GM19468 (cell line): ENCODE results near the gene NCDN.

Experiments used
- ATAC-seq: cut with Tn5 transposase; IDR thresholded peaks from one replicate; pipeline ENCODE4 v1.9.1; 2021; ENCODE audit warnings: mild to moderate bottlenecking, moderate library complexity, moderate number of reproducible peaks; ENCODE audit not compliant: unreplicated experiment; ENCODE audit errors: extremely low read depth

The NCDN gene

GRCh38 chr1:35557611-35558373, at the start of gene NCDN:
Gene NCDN, plus strand, starts transcription at chr1:35557799. Its CDS starts 392 bp downstream, at chr1:35558191.
- peak; percentile 72 for ATAC-seq

GRCh38 chr1:35507947-35508346, 49.7 kb upstream of the NCDN start:
- ATAC-seq = no peak

- no peak for ATAC-seq
Observed at GRCh38 chr1:35509558-35509957, 48.0 kb upstream of the NCDN start.

GRCh38 chr1:35511305-35511704, 46.3 kb upstream of the NCDN start:
- no peak for ATAC-seq

GRCh38 chr1:35518183-35518582, 39.4 kb upstream of the NCDN start:
- ATAC-seq = no peak

- ATAC-seq = no peak
Observed at GRCh38 chr1:35519432-35519831, 38.2 kb upstream of the NCDN start.

- no peak for ATAC-seq
Observed at GRCh38 chr1:35524106-35524505, 33.5 kb upstream of the NCDN start.

GRCh38 chr1:35530168-35530567, 27.4 kb upstream of the NCDN start:
- no peak for ATAC-seq

- ATAC-seq = no peak
Observed at GRCh38 chr1:35530946-35531345, 26.7 kb upstream of the NCDN start.

- ATAC-seq = no peak
Observed at GRCh38 chr1:35531368-35531767, 26.2 kb upstream of the NCDN start.

- ATAC-seq = no peak
Observed at GRCh38 chr1:35532497-35533223, 24.9 kb upstream of the NCDN start.

GRCh38 chr1:35533586-35533985, 24.0 kb upstream of the NCDN start:
- ATAC-seq = no peak

GRCh38 chr1:35535243-35535642, 22.4 kb upstream of the NCDN start:
- ATAC-seq = no peak

GRCh38 chr1:35536556-35537162, 20.9 kb upstream of the NCDN start:
- ATAC-seq = no peak

GRCh38 chr1:35537806-35538205, 19.8 kb upstream of the NCDN start:
- no peak for ATAC-seq

GRCh38 chr1:35539073-35539823, 18.4 kb upstream of the NCDN start:
- ATAC-seq = no peak

GRCh38 chr1:35539824-35540261, 17.8 kb upstream of the NCDN start:
- no peak for ATAC-seq

GRCh38 chr1:35544976-35545375, 12.6 kb upstream of the NCDN start:
- no peak for ATAC-seq

GRCh38 chr1:35546614-35547013, 11.0 kb upstream of the NCDN start:
- no peak for ATAC-seq

GRCh38 chr1:35553851-35554250, 3.7 kb upstream of the NCDN start:
- no peak for ATAC-seq
